ENCODE measurements around the gene SLC25A46.
"Not testable (repeated sequence)": the region's sequence is repeated elsewhere in the genome, so short reads cannot be mapped to it uniquely, and the experiment has no call there.

The SLC25A46 gene

GRCh38 chr5:110738812-110739651 lies at the start of gene SLC25A46:
Gene SLC25A46 (plus strand): TSS chr5:110739007. CDS start chr5:110739120, 113 bp downstream.
- peak; percentile 83 for DNase-seq (ENCODE audit: low spot score)

- not testable (repeated sequence) for DNase-seq (ENCODE audit: low spot score)
Measured at GRCh38 chr5:110690587-110690986, 48.2 kb upstream of the SLC25A46 start.

- DNase-seq (ENCODE audit: low spot score): not testable (repeated sequence)
Measured at GRCh38 chr5:110692669-110693068, 46.1 kb upstream of the SLC25A46 start.

- no peak for DNase-seq (ENCODE audit: low spot score)
Measured at GRCh38 chr5:110702300-110702699, 36.5 kb upstream of the SLC25A46 start.

- DNase-seq (ENCODE audit: low spot score): no peak
Measured at GRCh38 chr5:110702704-110703103, 36.1 kb upstream of the SLC25A46 start.

DNA sequence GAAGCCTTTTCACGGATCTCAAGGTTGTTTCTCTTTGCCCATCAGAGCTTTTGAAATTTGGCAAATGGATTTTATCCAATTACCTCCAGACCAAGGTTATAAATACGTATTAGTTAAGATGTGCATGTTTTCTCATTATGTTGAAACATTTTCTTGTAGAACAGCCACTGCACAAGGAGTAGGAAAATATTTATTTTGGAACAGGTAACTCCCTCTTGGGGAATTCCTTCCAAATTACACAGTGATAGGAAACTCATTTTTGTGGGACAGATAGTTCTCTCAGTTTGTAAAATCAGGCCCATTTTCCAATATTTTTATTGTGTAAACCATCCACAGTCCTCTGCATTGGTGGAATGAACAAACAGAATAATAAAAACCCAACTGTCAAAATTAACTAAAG lies 35.3 kb upstream of the SLC25A46 start:
- DNase-seq (ENCODE audit: low spot score): no peak

DNA sequence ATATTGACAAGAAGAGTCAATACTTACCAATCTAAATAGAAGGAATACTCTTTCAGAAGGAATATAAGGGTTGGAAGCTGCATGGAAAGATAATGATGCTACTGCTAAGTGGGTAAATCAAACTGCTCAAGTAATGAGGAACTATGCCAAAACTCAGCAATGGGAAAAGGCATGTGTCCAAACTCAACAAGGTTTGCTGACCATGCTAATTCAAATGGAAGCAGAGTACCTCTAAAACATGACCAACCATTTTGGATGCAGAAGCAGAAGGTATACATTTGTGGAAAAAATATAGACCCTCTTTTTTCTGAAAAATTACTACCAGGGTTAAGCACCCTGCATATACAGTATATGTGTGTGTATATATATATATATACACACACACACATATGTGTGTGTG lies 33.5 kb upstream of the SLC25A46 start:
- no peak for DNase-seq (ENCODE audit: low spot score)

DNA sequence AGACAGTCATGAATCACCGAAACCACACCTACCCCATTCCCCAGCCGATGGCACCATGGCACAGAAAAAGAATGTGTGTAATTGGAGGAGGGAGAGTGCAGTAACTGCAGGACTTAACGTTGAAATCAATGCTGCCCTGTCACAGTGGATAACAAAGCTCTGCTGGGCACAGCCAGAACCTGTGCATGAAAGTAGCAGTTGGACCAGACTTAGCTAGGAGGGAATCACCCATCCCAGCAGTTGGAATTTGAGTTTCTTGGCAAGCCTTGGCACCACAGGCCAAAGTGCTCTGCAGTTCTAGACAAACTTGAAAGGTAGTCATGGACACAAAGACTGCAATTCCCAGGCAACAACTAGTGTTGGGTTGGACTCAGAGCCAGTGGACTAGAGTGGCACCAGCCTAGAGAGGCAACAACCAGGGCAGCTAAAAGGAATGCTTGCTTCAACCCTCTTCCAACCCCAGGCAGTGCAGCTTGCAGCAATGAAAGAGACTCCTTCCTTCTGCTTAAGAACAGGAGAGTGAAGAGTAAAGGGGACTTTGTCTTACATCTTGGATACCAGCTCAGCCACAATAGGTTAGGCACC lies 31.5 kb upstream of the SLC25A46 start:
- DNase-seq (ENCODE audit: low spot score): no peak

DNA sequence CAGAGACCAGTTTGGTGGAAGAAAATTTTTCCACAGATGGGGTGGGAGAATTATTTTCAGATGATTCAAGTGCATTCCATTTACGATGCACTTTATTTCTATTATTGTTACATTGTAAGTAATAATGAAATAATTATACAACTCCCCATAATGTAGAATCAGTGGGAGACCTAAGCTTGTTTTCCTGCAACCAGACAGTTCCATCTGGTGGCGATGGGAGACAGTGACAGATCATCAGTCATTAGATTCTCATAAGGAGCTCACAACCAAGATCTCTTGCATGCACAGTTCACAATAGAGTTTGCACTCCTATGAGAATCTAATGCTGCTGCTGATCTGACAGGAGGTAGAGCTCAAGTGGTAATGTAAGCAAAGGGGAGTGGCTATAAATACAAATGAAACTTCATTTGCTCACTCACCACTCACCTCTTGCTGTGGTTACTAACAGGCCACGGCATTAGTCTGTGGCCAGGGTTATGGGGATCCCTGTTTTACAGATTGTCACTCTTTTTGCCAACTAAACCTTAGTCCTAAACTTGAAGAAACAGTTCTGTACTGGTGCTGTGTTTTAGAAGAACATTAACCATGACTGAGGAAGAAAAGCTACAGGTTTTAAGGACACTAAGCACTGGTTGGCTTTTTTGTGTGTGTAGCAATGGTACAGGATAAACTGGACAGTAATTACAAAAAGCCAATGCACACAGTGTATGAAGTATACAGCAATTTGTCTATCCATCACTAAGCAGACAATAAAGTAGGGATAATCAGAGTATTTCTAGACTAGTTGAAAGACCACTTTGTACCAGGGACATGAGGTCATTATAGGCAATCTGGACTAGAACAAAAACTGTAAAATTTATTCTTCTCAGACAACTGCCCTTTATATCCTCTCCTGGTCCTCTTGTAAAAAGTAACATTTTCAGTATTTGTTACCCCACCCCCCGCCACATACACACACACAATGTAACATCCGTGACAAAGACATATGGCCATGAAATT lies 22.3 kb upstream of the SLC25A46 start:
- no peak for DNase-seq (ENCODE audit: low spot score)

- no peak for DNase-seq (ENCODE audit: low spot score)
Measured at GRCh38 chr5:110718311-110718710, 20.5 kb upstream of the SLC25A46 start.

GRCh38 chr5:110726249-110727024 lies 12.4 kb upstream of the SLC25A46 start, which contains the start of gene TMEM232:
Gene TMEM232 (minus strand): TSS chr5:110726671. CDS start chr5:110667352, 59,319 bp downstream.
- peak; percentile 77 for DNase-seq (ENCODE audit: low spot score)

- no peak for DNase-seq (ENCODE audit: low spot score)
Measured at GRCh38 chr5:110727025-110727314, 11.8 kb upstream of the SLC25A46 start.

DNA sequence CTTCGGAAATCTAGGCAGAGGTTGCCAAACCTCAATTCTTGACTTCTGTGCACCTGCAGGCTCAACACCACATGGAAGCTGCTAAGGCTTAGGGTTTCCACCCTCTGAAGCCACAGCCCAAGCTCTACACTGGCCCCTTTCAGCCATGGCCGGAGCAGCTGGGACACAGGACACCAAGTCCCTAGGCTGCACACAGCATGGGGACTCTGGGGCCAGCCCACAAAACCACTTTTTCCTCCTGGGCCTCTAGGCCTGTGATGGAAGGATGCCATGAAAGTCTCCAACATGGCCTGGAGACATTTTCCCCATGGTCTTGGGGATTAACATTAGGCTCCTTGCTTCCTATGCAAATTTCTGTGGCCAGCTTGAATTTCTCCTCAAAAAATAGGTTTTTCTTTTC lies 7.3 kb upstream of the SLC25A46 start:
- DNase-seq (ENCODE audit: low spot score): not testable (repeated sequence)

DNA sequence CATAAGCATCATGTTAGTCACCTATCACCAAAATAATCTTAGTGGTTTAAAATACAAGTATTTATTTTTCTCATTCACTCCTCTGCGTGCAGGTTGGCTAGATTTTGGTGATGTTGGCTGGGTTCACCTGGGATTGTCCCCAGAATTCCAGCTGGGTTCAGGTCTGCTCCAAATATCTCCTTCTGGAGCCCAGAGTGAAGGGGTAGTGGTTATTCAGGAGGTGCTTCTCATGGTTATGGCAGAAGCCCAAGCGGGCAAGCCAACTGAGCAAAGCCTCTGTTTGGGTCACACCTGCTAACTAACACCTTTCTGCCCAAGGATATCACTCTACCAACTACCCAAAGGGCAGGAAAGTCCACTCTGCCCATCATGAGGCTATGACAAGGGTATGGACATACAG lies 4.7 kb upstream of the SLC25A46 start:
- no peak for DNase-seq (ENCODE audit: low spot score)

DNA sequence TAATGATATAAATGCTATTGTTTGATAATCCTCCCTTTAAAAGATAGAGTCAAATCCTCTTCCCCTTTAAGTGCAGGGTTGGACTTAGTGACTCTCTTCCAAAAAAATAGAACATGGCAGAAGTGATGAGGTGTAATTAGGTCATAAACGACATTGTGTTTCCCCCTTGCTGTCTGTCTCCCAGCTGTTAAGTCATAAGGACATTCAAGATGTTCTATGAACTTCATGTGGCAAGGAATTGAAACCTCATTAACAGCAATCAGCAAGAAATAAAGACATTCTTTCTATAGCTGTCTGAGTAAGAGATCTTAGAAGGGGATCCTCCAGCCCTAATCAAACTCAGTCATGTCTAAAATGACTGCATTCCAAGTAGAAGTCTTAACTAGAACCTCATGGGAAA lies 3.3 kb upstream of the SLC25A46 start:
- DNase-seq (ENCODE audit: low spot score): no peak

GRCh38 chr5:110736753-110737152 lies 2.1 kb upstream of the SLC25A46 start:
- no peak for DNase-seq (ENCODE audit: low spot score)

GRCh38 chr5:110738503-110738811 lies 350 bp upstream of the SLC25A46 start:
- DNase-seq (ENCODE audit: low spot score): peak; percentile 75

- peak; percentile 39 for DNase-seq (ENCODE audit: low spot score)
Measured at GRCh38 chr5:110751902-110752762, 13.3 kb downstream of the SLC25A46 start.

GRCh38 chr5:110752953-110753352 lies 14.1 kb downstream of the SLC25A46 start:
- no peak for DNase-seq (ENCODE audit: low spot score)

DNA sequence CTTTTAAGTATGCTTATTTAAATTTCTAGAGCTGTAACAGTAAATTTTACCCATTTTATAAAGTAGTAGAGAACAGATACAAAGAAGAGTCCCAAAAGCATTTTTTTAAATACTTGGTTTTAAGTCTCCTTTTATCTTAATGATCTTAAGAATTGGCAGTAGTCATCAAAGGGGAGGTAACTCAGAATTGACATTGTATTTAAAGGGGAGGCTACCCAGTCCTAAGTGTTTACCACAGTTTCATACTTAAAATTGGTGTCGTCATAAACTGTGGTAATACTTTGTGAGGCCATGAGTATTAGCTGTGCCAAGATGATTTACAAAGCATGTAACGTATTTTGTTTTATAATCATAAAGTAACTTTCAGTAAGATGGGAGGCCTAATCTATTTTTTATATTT lies 14.8 kb downstream of the SLC25A46 start:
- no peak for DNase-seq (ENCODE audit: low spot score)

DNA sequence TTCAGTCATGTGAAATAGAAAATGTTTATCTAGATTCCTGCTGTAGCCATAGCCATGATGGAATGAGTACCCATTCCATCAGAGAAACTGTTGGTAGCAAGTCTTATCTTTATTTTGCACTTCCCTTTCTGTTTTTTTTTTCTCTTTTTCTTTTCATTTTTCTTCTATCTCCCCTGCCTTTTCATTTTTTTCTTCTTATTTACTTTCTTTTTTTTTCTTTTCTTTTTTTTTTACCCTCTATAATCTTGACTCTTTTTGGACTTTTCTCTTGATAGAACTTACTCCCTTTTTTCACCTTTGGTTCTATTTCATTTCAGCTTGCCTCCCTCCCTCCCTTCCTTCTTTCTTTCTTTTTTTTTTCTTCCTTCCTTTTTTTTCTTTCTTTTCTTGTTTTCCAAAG lies 15.4 kb downstream of the SLC25A46 start:
- DNase-seq (ENCODE audit: low spot score): no peak

All from germinal center (tissue), 1 donor.